Measurements from ENCODE around the gene MYOZ2. TPM values are rescaled to one million over a fixed set of nuclear protein-coding genes. Genes with fewer than 3 reads are reported as not detected.
A peak's percentile ranks its signal among the peaks of the same experiment; 100 is the strongest.

MYOZ2 gene
- total RNA-seq, 2 donors from 2014 or later = not detected

DNA sequence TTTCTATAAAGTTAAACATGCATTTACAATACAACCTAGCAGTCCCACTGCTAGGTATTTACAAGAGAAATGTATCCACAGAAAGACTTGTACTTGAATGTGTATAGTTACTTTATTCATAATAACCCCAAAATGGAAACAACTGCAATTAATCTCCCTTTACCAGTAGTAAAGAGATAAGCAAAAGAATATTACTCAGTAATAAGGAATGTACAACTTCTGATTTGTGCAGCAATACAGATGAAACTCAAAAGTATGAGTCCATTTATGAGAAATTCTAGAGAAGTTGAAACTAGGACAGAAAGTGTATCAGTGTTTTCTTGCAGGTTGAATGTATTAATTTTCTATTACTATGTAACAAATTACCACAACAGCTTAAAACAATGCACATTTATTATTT, 92.1 kb downstream of the MYOZ2 start:
- ATAC-seq (no peak), DNase-seq (no peak)
- intact Hi-C loops (cut with DNase I, micrococcal nuclease) = no loop called here

DNA sequence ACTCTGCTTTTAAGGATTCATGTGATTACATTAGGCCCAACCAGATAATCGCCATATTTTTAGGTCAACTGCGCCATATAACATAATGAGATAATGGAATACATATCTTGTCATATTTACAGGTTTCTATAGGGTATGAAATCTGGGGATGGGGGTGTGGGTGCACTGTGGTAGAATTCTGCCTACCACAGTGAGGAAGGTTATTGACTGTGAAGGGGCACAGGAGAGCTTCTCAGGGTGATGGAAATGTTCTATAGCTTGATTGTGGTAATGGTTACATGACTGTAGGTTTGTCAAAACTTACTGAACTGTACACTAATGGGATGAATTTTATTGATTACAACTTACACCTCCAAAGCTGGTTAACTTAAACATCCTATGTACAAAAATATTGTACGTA, 92.8 kb downstream of the MYOZ2 start:
- intact Hi-C loops (cut with DNase I, micrococcal nuclease) = no loop called here
- DNase-seq = no peak
- ATAC-seq = no peak

DNA sequence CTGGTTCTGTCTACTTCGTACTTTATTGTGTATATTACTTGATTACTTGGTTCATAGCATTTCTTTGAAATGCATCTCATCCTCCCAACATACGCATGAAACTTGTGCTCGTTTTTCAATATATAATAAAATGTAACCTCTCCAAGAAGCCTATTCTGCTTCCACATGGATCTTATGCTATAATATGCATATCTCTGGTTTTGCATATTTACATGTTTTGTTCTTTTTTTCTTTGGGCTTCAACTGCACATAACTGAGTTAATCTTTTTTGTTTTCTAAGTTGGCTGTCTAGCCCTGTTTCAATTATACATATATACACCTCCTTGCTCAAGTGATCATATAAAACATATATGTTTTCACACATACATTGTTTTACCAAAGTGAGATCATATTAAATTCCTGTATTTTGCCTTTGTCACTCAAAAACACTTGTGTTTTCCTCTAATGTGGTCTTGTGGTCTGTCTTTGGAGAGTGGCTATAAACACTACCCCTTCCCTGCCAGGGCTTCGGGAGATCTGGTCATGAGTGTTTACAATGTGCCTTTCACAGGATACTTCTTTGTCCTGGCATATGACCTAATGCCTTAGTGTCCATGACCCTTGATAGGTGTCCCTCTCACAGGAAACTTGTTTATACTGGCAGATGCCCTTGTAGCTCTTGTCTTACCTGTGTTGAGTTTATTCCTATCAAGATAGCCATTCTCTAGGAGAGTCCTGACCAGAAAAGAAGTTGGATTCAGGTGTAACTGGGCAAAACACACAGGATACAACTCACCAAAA, 94.5 kb downstream of the MYOZ2 start:
- intact Hi-C loops (cut with DNase I, micrococcal nuclease) = no loop called here
- DNase-seq = no peak
- no peak for ATAC-seq

DNA sequence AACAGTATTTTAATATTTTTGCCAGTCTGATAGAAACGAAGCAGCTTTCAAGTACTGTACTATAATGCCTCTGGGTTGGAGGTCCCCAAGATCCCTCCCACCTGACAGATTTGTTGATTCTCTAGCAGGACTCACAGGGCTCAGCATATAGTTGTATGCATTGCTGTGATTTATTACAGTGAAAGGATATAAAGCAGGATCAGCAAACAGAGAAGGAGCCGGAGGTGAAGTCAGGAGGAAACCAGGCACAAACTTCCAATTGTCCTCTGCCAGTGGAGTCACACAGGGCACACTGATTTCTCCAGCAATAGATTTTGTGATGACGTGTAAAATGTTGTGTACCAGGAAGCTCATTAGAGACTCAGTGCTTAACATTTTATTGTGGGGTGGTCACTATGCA, 95.9 kb downstream of the MYOZ2 start:
- intact Hi-C loops (cut with DNase I, micrococcal nuclease) = no loop called here
- DNase-seq (peak in 1 of 2 donors; percentile 30), ATAC-seq (peak; percentile 78)

DNA sequence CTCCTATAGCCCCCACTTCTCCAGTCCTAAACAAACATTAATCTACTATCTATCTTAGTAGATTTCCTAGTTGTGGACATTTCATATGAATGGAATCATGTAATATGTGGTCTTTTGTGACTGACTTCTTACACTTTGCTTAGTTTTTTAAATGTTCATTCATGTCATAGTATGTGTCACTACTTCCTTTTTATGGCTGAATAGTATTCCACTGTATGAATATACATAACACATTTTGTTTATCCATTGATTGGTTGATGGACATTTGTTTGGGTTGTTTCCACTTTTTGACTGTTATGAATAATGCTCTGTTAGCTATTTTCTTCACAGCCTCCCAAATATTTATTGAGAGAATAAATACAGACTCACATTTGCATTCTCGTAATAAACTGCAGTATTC, 96.7 kb downstream of the MYOZ2 start:
- no peak for ATAC-seq

DNA sequence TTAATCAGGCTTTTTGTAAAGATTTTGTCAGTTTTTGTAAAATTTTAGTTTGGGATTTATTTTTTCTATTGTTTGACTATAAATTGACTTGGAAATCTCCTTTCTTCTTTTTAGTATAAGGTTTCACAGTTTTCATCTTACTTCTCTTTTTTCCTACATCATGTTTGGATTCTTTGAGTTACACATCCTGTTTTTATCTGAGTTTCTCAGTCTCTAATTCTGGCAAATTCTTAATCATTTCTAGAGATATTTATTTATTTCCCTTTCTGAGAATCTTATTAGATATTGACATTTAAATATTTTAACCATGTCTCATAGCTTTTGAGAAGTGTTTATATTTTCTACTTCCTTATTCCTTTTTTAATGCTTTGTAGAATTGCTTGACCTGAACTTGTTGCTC, 97.6 kb downstream of the MYOZ2 start:
- DNase-seq (no peak), ATAC-seq (no peak)
- intact Hi-C loops (cut with DNase I, micrococcal nuclease) = no loop called here

More for the DNA sequence above, 96.7 kb downstream of the MYOZ2 start:
- DNase-seq = no peak
- intact Hi-C loops (cut with DNase I, micrococcal nuclease) = no loop called here

DNA sequence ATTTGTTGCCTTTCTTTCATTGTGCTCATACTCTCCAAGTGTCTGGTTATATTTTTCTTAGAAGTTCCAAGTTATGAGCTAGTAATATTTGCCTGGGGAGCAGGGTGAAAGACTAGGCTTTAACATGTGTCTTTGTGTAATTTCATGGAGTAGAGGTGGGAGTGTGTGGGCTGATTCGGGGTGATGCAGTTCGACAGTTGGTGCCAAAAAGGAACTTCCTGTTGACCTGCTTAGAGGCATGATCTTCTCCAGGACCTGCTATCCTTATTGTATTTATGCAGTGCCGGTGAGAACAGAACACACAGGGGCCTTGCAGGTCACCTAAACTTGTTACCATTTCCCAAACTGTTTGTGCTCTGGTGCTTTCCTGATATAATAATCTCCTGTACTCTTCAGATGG, 98.1 kb downstream of the MYOZ2 start:
- intact Hi-C loops (cut with DNase I, micrococcal nuclease) = no loop called here
- DNase-seq = no peak
- no peak for ATAC-seq

DNA sequence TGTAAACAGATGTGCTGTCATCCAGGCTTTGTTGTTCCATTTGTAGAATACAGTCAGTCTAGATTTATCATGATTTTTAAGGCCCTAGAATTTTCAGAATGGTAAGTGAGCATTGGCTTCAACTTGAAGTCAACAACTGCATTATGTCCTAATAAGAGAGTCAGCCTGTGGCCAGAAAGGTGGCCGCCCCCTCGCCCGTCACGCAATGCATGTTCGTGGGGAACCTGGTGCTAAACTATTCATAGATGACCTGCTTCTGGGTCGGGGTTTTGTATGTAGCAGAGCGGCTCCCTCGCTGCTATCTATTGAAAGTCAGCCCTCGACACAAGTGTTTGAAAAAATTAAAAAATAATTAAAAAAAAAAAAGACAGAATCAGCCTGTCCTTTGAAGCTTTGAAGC, 101.6 kb downstream of the MYOZ2 start:
- intact Hi-C loops (cut with DNase I, micrococcal nuclease) = no loop called here
- ATAC-seq (no peak), DNase-seq (no peak)

Other genes with a start within 250 kb of the MYOZ2 start
- gene SYNPO2, start 247.0 kb upstream of the MYOZ2 start, total RNA-seq = 100 to 1,000 TPM in 1 of 2 donors, 10 to 100 TPM in 1; 11.8 to 141 TPM
- 10 to 100 TPM; 67.0 to 89.0 TPM for gene USP53, start 76.9 kb downstream of the MYOZ2 start, total RNA-seq
- 100 to 1,000 TPM; 102 to 104 TPM for gene FABP2, start 186.3 kb downstream of the MYOZ2 start, total RNA-seq